ENCODE results near the gene CDH13.

DNA sequence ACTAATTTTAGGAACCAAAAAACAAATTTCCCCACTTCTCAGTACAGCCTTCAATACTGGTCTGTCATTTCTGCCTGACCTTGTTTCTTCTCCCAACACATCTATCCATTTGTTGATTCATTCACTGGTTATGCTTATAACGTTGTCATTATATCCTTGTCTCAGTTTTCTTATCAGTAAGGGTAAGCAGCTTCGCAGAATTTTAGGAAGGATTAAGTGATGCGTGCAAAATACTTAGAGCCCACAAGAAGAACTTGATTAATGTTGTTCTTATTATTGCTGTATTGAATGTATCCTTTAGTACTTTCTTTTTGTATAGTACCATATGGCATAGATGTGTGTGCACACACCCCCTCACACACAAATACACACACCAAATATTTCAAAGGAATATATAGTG, 777.5 kb downstream of the CDH13 start:
- no peak for TF ChIP-seq POLR2A (IDR thresholded peaks at IDR 0.05)
- TF ChIP-seq CTCF (IDR thresholded peaks at IDR 0.05 in 4 of 5, conservative IDR thresholded peaks at IDR 0.05 in 1 of 5), result no peak
